ENCODE measurements around the gene GCSH.
"Not testable (repeated sequence)": the region's sequence is repeated elsewhere in the genome, so short reads cannot be mapped to it uniquely, and the experiment has no call there.

The GCSH gene

GRCh38 chr16:81095953-81096714 is at the start of gene GCSH:
TSS of gene GCSH (minus strand) at chr16:81096395. CDS start at chr16:81096278, 117 bp downstream.
- DNase-seq = peak; percentile 88

GRCh38 chr16:81143921-81144471 is 47.8 kb upstream of the GCSH start:
- DNase-seq = no peak

- no peak for DNase-seq
These were observed 46.7 kb upstream of the GCSH start for GRCh38 chr16:81142864-81143263.

GRCh38 chr16:81140930-81141780 is 45.0 kb upstream of the GCSH start:
- DNase-seq = no peak

- no peak for DNase-seq
These were observed 42.8 kb upstream of the GCSH start for GRCh38 chr16:81138831-81139557.

- DNase-seq = no peak
These were observed 41.6 kb upstream of the GCSH start for GRCh38 chr16:81137754-81138153.

- DNase-seq = no peak
These were observed 40.5 kb upstream of the GCSH start for GRCh38 chr16:81136390-81137335.

GRCh38 chr16:81130126-81130525 is 33.9 kb upstream of the GCSH start:
- no peak for DNase-seq

- no peak for DNase-seq
These were observed 32.7 kb upstream of the GCSH start for GRCh38 chr16:81128726-81129524.

- no peak for DNase-seq
These were observed 30.9 kb upstream of the GCSH start for GRCh38 chr16:81127051-81127450.

GRCh38 chr16:81123092-81123852 is 27.1 kb upstream of the GCSH start:
- DNase-seq = no peak

GRCh38 chr16:81121474-81121990 is 25.3 kb upstream of the GCSH start:
- no peak for DNase-seq

- DNase-seq = no peak
These were observed 21.2 kb upstream of the GCSH start for GRCh38 chr16:81117436-81117835.

GRCh38 chr16:81116285-81116684 is 20.1 kb upstream of the GCSH start:
- no peak for DNase-seq

GRCh38 chr16:81112453-81112852 is 16.3 kb upstream of the GCSH start:
- no peak for DNase-seq

GRCh38 chr16:81109274-81109673 is 13.1 kb upstream of the GCSH start:
- not testable (repeated sequence) for DNase-seq

GRCh38 chr16:81107511-81107910 is 11.3 kb upstream of the GCSH start:
- DNase-seq = no peak

GRCh38 chr16:81106826-81107503 is 10.8 kb upstream of the GCSH start:
- no peak for DNase-seq

- no peak for DNase-seq
These were observed 9.8 kb upstream of the GCSH start for GRCh38 chr16:81105946-81106345.

Measured in NCI-H526 treated with DMSO at 0.1 percent for 48 hours (cell line).